ENCODE data around the gene NSD1.

GRCh38 chr5:177087398-177088005 is 46.1 kb upstream of the NSD1 start:
- TF ChIP-seq CTCF (IDR thresholded peaks at IDR 0.05; ENCODE audit: insufficient read depth, low read length) (no peak), GABPA (IDR thresholded peaks at IDR 0.05; ENCODE audit: low read depth) (no peak), POLR2AphosphoS5 (IDR thresholded peaks at IDR 0.05; ENCODE audit: low read depth) (no peak), REST (IDR thresholded peaks at IDR 0.05; ENCODE audit: insufficient replicate concordance, low read depth) (no peak)
